ENCODE results near the gene SUFU.

The SUFU gene

GRCh38 chr10:102673819-102674511 is 170.2 kb downstream of the SUFU start:
- DNase-seq (ENCODE audit: low spot score), result peak; percentile 86

- DNase-seq (ENCODE audit: low spot score), result no peak
Measured at GRCh38 chr10:102674566-102674965, 170.8 kb downstream of the SUFU start.

DNA sequence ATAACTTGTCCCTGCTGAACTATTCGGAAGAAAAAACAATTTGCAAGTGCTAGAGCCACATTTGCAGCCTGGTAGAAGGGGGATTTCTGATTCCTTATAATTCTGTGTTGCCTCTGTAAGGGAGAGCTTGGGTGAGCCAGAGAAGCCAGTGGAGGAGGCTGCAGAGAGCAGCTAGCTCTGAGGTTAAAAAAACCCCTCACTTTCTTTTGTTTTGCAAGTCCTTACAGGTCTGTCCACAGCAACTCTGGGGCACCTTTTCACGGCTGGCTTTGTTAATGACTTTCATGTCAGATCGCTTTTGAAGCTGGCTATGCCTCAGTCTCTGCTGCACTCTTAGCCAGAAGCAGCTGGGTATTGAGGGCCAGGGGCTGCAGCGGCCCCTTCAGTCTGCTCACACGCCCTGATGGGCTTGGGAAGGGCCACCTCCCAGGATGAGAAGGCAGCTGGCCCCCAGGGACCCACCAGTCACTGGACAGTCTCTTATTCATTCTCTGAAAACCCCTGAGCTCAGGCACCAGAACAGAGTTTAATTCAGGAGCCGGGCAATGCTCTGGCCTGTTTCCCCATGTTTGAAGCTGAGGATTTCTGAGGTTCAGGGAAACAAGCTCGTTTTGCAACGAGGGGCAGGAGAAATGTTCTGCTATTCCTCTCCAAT is 171.4 kb downstream of the SUFU start:
- no peak for DNase-seq (ENCODE audit: low spot score)

GRCh38 chr10:102675666-102676533 is 172.1 kb downstream of the SUFU start:
- no peak for DNase-seq (ENCODE audit: low spot score)

DNA sequence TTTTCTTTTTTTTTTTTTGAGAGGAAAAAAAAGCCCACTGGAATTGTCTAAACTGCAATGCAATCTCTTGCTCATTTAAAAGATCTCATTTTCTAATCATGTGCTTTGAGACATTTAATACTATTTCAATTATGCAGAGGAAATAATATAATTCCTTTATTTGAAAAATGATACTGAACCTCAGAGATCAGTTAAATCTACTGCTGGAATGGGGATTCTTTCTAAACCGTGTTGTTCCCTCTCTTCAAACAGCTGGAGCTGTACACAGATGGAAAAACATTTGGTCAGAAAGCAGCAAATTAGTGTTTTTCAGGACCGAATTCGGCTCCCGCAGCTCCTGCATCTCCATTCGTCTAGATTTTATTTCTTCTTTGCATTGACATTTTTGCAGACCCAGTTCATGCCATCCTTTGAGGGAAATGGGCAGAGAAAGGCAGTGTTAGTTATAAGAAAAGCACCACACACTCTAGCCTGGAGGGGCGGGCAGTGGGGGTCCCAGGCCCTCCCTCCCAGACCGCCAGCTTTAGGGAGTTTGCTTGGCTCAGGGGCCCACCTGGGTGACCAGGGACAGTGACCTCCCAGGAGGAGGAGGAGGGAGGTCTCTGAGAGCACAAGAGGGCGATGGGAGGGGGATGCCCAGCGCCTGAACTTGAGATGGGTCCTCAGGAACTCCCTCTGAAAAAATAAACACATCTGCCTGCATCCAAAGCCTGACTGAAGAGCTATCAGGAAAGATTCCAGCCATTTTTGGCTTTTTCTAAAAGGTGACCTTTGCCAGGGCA is 173.0 kb downstream of the SUFU start:
- no peak for DNase-seq (ENCODE audit: low spot score)

DNA sequence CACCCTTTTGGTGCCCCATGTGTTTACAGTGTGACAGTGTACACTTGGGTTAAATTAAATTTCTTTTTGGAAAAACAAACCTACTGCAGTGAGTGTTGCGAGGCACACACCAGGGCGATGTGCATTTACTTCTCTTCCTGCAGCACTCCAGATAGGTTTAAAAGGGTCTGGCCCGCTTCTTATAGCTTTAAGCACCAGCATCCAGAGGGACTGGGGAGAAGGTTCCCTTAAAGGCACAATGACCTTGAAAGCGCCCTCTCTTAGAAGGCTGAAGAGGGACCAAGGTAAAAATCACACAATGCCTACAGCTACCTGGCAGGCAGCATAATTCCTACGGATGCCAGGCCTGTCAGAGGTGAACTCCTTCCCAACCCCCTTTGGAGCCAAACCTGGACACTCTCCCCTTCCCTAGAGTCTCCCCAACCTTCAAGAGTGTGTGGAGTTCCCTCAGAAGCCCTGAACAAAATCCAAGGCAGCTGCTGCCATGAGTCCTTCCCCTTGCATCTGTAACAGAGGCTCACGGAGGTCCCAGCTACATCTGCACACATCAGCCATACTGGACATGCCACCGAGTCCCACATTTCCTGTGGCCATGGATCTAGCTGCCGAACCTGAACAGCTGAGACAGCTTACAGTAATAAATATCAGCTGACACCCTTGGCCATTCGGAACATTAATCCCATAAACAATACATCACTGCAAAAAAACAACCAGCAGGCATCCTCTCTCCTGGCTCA is 173.7 kb downstream of the SUFU start:
- DNase-seq (ENCODE audit: low spot score), result no peak

DNA sequence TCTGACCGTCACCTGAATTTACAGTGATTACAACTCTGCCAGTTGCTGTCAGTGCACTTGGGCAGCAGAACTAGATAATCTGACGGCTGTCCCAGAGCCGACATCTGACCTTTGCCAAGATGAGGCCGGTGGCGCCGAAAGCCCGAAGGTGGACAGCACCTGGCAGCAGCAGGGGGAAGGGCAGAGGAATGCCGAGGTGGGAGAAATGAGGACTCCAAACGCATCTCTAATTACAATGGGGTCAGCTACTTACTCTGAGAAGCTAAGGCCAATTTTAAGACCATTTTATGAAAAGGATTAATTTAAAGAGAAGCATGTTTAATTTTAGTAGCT is 174.3 kb downstream of the SUFU start:
- DNase-seq (ENCODE audit: low spot score), result no peak

DNA sequence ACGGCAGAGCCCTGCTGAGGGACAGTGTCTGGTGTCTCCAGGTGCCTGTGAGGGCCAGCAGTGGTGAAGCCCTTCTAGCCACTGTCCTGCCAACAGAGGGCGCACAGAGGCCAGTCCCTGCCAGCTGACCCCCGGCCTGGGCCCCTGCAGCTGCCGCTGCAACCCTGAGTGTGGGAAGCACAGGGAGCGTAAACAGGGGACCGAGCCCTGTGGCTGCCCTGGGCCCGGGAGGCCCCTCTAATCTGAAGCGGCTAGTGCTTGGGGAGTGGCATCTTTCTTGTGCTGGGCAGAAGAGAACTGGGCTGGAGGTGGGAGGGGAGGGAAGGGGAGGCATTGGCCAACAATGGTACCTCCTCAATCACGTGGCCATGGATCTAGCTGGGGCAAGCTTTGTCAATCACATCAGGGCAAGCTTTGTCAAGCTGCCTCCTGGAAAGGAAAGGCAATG is 175.1 kb downstream of the SUFU start:
- DNase-seq (ENCODE audit: low spot score), result peak; percentile 75

DNA sequence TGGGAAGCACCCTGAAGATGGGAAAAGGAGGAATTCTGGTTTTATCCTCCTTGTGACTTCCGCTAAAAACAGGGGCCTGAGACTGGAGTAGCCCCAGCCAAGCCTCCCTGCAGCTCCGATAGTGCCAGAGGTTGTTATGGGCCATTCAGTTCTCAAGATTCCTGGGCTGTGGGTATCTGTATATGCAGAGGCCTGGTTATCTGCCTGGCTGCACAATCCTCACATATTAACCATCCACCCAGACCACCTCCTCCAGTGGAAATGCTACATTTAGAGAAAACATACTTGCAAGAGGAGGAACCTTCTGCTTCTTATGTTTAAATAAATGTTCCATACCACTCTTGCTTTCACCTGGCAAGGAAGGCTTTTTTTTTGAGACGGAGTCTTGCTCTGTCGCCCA is 175.8 kb downstream of the SUFU start:
- no peak for DNase-seq (ENCODE audit: low spot score)

GRCh38 chr10:102681696-102682095 is 177.9 kb downstream of the SUFU start:
- DNase-seq (ENCODE audit: low spot score), result no peak

GRCh38 chr10:102682416-102682815 is 178.6 kb downstream of the SUFU start:
- DNase-seq (ENCODE audit: low spot score), result no peak

- no peak for DNase-seq (ENCODE audit: low spot score)
Measured at GRCh38 chr10:102682981-102683380, 179.2 kb downstream of the SUFU start.

All from putamen (tissue), 1 donor.